ENCODE measurements around the gene LDLR.

The LDLR gene

DNA sequence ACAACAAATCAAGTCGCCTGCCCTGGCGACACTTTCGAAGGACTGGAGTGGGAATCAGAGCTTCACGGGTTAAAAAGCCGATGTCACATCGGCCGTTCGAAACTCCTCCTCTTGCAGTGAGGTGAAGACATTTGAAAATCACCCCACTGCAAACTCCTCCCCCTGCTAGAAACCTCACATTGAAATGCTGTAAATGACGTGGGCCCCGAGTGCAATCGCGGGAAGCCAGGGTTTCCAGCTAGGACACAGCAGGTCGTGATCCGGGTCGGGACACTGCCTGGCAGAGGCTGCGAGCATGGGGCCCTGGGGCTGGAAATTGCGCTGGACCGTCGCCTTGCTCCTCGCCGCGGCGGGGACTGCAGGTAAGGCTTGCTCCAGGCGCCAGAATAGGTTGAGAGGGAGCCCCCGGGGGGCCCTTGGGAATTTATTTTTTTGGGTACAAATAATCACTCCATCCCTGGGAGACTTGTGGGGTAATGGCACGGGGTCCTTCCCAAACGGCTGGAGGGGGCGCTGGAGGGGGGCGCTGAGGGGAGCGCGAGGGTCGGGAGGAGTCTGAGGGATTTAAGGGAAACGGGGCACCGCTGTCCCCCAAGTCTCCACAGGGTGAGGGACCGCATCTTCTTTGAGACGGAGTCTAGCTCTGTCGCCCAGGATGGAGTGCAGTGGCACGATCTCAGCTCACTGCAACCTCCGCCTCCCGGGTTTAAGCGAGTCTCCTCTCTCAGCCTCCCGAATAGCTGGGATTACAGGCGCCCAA lies at the start of gene LDLR:
TSS of gene LDLR (plus strand) at position 210 of the 760 bp plus-strand sequence. CDS start at position 296, 86 bp downstream.
- peak; percentile 86 for DNase-seq

DNA sequence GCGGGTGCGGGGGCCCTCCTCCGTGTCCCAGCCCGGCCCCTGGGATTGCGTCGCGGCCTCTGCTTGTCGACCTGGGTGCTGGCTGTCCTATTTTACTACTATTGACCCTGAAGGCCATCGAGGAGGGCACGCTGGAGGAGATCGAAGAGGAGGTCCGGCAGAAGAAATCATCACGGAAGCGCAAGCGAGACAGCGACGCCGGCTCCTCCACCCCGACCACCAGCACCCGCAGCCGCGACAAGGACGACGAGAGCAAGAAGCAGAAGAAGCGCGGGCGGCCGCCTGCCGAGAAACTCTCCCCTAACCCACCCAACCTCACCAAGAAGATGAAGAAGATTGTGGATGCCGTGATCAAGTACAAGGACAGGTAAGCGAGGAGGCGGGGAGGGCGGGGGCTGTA lies 48.1 kb upstream of the LDLR start:
- DNase-seq: no peak

DNA sequence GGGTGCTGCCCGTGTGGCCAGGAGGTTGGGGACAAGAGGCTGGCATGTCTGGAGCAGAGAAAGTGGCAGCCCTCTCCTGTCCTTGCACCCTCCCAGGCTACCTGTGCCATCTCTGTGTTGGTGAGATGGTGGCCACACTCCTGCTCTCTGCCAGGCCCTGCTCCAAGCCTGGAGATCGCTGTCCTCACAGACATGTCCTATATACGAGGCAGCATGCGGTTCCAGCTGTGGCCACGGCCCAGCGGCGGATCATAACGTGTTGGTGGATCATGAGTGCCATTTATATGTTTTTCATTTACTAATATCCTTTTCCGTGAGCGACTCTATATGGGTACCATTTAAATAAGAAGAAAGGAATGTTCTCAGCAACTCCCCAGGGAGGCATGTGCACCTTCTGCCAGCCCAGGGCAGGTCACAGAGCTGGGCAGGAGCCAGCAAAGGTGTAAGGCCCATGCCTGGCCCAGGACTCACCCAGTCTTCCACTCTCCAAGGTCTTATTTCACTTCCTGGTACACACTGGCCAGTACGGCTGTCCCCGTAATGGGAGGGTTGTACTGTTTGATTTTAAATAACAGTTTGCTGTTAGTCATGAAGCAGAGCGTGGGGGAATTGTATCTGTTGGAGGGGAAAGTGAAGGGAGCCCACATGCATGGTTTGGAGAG lies 47.2 kb upstream of the LDLR start:
- no peak for DNase-seq

DNA sequence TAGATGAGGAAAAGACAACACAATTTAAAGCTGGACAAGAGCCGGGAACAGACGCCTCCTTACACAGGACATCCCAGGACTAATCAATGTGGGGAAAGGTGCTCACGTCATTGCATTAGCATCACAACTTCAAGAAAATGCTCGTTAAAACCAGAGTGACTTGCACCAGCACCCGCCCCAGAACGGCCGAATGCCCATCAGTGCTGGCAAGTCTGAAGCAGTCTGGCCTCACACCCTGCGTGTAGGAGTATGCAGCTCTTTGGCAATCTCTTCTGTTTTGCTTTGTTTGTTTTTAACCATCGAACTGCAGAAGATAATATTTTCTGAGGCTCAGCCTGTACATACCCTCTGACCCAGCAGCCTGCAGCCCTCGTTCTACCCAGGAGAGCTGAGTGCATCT lies 44.8 kb upstream of the LDLR start:
- DNase-seq: no peak

DNA sequence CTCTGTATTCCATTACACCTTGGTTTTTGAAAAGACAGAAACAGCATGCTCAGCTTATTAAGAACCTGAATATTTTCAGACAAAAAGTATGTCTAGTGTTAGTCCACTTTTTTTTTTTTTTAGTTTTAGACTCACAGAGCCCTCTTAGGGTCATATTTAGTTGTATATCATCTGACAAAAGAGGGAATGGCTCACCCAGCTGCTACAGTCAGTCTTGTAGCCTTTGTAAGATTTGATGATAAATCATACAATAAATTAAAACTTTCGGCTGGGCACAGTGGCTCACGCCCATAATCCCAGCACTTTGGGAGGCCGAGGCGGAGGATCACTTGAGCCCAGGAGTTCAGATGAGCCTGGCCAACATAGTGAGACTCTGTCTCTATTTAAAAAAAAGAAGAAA lies 43.7 kb upstream of the LDLR start:
- no peak for DNase-seq

DNA sequence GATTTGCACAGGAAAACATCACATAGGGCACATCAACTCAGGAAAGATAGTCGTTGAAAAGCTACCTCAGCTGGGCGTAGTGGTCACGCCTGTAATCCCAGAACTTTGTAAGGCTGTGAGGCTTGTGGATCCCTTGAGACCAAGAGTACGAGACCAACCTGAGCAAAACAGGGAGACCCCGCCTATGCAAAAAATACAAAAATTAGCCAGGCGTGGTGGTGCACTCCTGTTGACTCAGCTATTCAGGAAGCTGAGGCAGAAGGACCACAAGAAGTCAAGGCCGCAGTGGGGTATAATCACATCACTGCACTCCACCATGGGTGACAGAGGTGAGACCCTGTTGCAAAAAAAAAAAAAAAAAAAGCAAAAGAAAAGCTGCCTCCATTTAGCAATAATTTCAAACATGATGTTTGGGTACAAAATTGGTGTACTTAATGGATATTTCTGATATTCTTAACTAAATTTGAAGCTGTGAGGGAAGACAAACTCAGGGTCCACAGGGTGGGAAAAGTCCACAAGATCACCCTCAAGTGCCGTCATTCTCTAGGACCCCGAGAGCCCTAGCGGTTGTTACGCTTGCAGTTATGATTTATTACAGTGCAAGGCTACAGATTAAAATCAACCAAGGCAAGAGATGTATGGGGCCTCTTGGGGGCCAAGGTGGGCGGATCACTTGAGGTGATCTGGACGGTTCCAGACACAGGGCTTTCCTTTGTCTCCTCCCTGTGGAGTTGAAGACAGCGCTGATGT lies 42.5 kb upstream of the LDLR start:
- DNase-seq: no peak

DNA sequence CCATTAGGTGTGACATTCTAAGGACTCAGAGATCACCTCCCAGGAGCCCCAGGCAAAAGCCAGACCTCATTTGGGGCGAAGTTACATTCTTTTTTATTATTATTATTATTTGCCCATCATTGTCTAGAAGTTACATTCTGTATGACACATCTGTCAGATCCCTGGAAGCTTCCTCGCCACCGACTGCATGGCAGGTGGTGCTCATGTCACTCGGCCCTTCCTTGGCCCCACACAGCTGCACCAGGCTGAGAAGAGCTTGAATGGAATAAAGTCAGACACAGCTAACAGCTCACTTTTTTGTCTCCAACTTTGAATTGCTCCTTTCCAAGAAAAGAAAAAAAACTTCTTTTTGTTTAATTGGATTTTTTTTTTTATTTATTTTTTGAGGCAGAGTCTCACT lies 41.4 kb upstream of the LDLR start:
- DNase-seq: no peak

DNA sequence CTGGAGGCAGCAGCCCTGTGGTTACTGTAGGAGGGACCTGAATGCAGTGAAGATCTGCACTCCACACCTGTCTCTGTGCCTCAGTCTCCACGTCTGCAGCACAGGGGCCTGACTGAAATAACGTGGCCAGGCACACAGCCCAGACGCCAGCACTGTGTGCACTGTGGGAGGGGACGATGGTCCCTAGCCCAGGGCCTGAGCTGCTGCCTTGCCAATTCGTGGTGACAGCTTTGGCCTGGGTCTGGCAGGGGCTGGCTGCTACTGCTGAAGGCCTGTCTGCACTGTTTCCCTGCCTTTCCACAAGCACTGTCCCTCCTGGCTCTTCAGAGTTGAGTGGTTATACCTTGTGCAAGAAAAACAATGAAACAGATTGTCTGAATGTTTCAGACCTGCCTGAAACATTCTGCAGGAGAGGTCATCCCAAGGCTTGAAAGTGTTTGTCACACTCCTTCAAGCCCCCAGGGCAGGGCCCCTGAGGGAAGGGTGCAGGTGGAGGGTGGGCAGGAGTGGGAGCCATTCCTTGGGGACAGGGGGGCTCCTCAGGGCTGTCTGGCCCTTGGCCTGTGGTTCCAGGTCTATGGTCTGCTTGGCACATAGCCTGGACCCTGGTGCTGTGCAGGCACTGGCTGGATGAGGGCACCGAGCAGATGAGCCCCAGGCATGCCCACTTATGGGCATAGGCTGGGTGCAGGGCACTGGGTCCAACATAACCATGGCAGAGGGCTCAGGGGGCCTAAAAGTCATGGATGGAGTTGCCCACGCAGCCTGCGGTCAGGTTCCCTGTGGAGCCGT lies 38.7 kb upstream of the LDLR start:
- no peak for DNase-seq

DNA sequence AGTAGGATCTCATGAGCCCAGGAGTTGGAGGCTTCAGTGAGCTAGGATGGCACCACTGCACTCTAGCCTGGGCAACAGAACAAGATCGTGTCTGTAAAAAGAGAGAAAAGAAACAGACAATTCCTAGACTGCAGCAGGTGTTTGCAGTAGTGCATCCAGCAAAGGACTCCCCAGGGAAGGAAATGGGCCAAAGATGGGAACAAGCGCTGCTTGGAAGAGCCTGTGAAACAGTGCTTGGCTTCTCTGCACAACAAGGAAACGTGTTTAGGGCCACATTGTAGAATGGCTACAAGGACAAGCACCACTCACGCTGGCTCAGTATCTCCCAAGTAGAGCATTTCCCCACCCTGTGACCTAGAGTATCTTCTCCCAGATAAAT lies 35.5 kb upstream of the LDLR start:
- DNase-seq: no peak

DNA sequence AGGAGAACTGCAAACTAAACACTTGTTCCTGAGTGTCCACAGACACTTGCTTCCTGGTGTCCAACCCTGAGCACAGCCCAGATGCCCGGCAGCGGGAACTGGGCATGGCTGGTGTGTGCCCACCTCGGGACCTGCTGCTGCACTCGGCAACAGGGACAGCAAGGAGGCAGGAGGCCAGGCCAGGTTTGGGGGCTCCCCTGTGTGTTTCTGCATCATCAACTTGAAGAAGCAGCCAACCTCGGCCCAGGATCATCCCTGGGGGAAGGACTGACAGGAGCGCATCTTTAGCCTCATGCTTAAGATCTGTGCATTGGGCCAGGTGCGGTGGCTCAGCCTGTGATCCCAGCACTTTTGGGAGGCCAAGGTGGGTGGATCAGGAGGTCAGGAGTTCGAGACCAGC lies 35.1 kb upstream of the LDLR start:
- no peak for DNase-seq

DNA sequence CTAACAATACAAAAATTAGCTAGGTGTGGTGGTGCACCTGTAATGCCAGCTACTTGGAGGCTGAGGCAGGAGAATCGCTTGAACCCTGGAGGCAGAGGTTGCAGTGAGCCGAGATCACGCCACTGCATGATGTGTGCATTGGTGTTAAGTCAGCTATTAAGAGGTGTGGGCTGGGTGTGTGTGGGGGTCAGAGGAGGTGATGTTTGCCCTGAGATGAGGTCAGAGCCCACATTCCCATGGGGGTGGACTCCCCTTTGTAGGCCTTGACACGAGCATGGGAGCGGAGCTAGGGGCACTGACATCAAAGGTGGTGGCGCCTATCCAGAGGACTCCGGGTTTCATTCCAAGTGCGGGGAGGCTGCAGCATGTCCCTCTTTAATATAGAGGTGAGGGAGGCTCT lies 34.6 kb upstream of the LDLR start:
- DNase-seq: no peak

DNA sequence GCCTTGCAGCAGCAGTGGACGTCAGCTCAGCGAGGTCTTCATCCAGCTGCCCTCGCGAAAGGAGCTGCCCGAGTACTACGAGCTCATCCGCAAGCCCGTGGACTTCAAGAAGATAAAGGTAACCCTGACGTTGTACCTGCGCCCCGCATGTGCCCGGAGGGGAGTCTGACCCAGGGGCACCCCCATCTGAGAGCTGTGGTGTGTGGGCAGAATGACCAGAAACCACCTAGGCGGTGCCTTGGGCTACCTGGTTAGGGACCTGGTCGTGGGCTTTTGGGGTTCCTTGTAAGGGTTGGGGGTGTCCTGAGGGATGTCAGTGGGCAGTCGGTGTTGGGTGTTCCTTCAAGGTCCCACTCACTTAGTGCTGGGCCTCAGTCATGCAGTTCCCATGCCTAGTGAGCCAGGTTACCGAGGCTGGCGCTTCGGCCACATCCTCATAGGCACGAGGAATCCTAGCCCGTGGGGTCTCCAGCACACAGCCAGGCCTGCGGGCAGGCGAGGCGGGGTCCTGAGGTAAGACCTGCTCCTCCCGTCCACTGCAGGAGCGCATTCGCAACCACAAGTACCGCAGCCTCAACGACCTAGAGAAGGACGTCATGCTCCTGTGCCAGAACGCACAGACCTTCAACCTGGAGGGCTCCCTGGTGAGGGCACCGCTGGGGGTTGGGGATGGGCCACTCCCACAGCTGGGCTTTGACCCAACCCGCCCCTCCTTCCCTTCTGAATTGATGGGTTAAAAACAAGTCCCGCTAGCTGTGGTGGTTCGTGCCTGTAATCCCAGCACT lies 30.8 kb upstream of the LDLR start:
- DNase-seq: no peak

DNA sequence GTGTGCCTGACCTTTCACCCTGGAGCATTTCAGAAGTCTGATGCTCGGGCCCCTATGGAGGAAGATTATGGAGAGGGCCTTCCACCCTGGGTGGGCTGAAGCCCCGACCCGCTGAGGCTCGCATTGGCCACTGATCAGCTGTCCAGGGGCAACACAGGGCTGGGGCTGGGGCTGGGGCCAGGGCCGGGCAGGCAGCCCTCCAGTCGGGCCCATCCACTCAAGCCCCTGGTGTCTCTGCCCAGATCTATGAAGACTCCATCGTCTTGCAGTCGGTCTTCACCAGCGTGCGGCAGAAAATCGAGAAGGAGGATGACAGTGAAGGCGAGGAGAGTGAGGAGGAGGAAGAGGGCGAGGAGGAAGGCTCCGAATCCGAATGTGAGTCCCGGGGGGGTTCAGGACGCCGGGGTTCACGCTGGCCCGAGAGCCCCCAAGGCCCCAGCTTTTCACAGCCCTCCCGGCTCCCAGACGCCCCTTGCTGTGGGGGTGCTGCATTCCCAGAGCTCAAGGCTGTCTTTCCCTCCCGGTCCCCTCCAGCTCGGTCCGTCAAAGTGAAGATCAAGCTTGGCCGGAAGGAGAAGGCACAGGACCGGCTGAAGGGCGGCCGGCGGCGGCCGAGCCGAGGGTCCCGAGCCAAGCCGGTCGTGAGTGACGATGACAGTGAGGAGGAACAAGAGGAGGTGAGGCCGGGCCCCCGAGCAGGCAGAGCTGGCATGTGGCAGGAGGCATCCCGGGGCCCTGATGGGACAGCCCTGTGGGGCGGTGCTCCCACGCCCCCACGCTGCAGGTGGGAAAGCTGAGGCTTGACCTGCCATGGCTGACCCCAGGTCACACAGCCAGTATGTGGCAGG lies 29.5 kb upstream of the LDLR start:
- no peak for DNase-seq

DNA sequence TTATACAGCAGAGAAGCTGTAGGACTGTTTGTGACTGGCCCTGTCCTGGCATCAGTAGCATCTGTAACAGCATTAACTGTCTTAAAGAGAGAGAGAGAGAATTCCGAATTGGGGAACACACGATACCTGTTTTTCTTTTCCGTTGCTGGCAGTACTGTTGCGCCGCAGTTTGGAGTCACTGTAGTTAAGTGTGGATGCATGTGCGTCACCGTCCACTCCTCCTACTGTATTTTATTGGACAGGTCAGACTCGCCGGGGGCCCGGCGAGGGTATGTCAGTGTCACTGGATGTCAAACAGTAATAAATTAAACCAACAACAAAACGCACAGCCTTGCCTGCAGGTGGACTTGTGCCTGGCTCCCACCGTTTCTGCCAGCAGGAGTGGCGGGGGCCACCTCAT lies 27.3 kb upstream of the LDLR start:
- DNase-seq: no peak

DNA sequence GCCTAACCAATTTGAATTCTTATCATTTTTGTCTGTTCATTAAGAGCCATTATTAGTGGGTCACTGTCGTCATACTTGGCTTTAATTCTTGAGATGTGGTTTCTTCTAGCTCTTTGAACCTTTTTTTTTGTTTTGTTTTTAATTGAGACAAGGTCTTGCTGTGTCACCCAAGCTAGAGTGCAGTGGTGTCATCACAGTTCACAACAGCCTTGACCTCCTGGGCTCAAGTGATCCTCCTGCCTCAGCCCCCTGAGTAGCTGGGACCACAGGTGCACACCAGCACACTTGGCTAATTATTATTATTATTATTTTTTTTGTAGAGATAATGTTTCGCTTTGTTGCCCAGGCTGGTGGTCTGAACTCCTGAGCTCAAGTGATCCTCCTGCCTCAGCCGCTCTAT lies 25.8 kb upstream of the LDLR start:
- no peak for DNase-seq

DNA sequence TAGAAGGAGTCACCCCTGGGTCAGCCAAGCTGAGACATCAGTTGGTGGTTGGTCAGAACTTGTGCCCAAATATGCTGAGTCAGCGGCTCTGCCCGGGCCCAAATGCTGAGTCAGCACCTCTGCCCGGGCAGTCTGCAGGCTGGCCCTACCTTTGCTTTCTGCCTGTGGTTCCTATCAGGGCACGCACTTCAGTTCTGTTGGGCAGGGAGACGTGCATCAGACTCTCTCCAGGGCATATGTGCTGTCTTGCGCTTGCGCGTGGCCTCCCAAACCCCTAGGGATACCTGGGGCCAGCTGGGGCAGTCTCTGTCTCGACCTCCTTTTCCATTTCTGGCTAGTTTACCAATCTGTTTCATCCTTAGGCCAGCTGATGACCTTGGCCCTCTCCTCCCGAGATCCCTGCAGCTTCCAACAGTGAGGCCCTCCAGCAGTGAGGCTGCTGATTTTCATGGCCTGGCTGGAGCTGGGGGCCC lies 24.4 kb upstream of the LDLR start:
- DNase-seq: no peak

DNA sequence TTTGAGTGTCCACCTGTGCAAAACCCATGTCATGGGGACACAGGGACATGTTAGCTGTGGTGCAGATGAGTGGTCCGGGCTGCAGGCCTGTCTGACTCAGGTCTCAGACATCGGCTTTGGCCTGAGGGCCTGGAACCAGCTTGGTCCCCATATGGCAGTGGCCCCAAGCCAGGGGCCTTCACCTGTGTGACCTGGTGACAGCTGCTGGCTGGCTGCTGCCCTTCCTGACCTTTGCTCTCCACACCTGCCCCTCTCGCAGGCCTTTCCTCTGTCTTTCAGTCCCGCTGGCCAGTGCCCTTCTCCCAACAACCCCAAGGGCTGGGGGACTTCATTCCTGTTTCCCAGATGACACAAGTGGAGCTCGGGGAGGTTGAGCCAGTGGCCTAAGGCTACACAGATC lies 22.9 kb upstream of the LDLR start:
- no peak for DNase-seq

DNA sequence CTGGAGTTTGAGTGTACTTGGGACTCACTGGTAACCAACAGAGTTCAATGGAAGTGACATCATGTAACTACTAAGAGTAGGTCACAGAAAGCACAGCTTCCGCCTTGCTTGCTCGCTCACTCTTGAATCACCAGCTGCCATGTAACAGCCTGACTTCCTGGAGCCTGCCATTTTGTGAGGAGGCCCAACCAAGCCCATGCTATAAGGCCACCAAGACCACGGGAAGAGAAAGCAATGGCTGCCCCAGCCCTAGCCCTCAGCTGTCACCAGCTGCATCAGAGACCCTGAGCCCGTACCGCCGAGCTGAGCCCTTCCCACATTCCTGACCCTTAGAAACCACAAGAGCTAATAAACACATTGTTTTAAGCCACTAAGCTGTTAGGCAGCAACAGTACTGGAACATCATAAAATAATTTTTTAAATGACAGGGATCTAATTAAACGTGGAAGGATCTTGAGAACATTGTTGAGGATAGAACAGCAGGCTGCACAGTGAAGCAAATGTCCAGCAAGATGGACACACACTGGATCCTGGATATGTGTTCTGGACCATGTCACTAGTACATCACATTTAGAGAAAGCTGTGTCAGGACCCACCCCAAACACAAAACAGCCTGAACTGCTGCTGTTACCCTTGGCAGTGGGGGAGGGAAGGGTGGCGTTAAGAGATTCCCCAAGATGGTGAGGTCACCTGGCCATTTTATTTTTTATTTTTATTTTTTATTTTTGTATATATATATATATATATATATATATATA lies 21.7 kb upstream of the LDLR start:
- no peak for DNase-seq

DNA sequence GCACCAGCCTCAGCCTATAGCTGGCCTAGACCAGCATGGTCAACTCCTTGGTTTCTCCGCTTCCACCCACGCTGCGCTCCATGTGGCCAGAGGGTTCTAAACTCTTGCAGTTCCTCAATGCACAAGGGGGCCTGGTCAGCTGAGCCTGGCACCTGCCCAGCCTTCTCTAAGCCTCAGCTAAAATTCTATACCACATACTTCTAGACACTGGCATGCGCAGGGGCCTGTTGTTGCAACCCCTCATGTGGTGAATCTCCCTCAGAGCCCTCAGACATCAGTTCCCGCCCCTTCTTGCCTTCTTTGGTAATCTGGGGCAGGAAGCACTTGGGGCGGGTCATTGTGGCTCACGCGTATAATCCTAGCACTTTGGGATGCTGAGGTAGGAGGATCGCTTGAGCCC lies 19.7 kb upstream of the LDLR start:
- no peak for DNase-seq

DNA sequence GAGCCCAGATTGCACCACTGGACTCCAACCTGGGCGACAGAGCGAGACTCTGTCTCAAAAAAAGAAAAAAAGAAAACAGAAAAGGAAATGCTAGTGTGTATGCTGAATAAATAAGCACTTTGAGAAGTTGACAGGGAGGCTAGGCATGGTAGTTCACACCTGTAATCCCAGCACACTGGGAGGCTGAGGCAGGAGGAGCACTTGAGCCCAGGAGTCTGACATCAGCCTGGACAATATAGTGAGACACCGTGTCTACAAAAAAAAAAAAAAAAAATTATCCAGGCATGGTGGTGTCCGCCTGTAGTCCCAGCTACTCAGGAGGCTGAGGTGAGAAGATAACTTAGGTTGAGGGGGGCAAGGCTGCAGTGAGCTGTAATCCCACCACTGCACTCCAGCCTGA lies 19.1 kb upstream of the LDLR start:
- no peak for DNase-seq

DNA sequence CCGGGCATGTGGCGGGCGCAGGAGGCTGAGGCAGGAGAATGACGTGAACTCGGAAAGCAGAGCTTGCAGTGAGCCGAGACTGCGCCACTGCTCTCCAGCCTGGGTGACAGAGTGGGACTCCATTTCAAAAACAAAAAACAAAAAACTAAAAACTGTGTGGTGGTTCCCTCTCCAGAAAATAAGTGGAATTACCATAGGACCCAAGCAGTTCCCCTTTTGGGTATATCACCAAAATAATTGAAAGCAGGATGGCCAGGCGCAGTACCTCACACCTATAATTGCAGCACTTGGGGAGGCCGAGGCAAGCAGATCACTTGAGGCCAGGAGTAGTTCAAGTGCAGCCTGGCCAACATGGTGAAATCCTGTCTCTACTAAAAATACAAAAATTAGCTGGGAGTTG lies 15.7 kb upstream of the LDLR start:
- DNase-seq: no peak

Data from DMS79 treated with DMSO at 0.1 percent for 48 hours (cell line).